ENCODE results near the gene P3H2.

DNA sequence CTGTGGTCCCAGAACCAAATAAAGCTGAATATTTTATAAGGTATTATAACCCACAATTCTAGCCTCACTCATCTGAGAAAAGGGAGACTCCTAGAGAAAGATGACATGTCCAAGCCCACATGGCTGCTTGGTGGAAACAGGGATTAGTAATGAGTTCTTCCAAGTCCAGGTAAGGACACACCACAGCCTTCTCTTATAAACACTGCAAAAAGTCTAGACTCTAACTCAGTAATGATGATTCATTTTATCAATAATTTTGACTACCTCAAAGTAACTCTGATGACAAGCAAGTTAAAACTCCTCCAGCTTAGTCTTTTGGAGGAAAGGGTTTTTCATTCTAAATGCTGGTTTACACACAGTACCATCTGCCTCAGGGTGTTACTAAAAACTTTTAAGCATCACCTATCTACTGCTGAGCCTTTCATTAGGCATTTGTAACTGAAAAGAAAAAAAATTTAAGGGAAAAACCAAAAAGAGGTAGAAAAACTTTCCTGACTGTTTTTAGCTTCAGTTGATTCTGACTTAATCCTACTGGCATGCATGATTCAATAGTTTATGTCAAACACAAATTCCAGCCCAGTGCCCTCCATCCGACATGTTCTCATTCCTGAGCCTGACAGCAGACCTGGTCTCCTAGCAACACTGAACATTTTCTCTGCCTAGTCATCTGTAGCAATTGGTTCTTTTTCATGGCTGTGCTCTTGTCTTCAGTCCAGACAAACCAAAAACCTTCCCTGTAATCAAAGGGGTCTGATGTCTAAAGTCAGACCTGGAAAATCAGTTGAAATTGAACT lies 43.9 kb downstream of the P3H2 start:
- TF ChIP-seq, protein P1, sequence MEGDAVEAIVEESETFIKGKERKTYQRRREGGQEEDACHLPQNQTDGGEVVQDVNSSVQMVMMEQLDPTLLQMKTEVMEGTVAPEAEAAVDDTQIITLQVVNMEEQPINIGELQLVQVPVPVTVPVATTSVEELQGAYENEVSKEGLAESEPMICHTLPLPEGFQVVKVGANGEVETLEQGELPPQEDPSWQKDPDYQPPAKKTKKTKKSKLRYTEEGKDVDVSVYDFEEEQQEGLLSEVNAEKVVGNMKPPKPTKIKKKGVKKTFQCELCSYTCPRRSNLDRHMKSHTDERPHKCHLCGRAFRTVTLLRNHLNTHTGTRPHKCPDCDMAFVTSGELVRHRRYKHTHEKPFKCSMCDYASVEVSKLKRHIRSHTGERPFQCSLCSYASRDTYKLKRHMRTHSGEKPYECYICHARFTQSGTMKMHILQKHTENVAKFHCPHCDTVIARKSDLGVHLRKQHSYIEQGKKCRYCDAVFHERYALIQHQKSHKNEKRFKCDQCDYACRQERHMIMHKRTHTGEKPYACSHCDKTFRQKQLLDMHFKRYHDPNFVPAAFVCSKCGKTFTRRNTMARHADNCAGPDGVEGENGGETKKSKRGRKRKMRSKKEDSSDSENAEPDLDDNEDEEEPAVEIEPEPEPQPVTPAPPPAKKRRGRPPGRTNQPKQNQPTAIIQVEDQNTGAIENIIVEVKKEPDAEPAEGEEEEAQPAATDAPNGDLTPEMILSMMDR (IDR thresholded peaks at IDR 0.05): no peak
- TF ChIP-seq POLR2AphosphoS5 (IDR thresholded peaks at IDR 0.05) (no peak), POLR2A (IDR thresholded peaks at IDR 0.05) (no peak), EP300 (IDR thresholded peaks at IDR 0.05) (no peak)

Data from suprapubic skin (tissue), 4 donors.